ENCODE results near the gene GRIK2.

The GRIK2 gene

DNA sequence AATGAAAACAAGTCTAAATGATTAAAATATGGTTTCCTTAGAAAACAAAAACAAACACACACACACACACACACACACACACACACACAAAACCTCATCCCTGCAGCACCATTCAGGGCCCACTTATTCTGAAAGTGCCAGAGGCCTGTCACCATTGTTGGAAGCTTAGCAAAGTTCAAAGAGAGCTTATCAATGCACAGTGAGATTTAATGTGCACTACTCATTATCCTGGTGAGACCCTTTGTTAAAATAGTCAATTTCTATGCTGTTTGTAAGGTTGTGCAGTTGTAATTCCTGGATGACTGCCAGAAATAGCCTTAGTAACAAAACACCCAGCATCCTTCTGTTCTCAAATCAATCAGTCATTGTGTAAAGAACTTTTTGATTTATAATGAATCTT is 482.9 kb downstream of the GRIK2 start:
- no peaks in the 10 kb centered on the region for H3K36me3 ChIP-seq (replicated peaks)
- TF ChIP-seq CTCF (IDR thresholded peaks at IDR 0.05; ENCODE audit: low read depth, low read length, missing control alignments), result no peak
- in situ Hi-C loops (cut with HindIII; ENCODE audit: low pct_ligation_motif_present, low sequenced_read_pairs), result no loop called here

GRCh38 chr6:101878554-101879276 is 485.2 kb downstream of the GRIK2 start:
- no peak for DNase-seq
- in situ Hi-C loops (cut with HindIII; ENCODE audit: low pct_ligation_motif_present, low sequenced_read_pairs), result no loop called here
- Histone ChIP-seq H3K27me3 (replicated peaks) (no peaks in the 10 kb centered on the region), H3K4me3 (ENCODE audit: low read depth, low read length) (no peak overlapping the region), H3K36me3 (replicated peaks) (no peaks in the 10 kb centered on the region), H3K27ac (no peak overlapping the region)
- no peak for TF ChIP-seq CTCF (IDR thresholded peaks at IDR 0.05; ENCODE audit: low read depth, low read length, missing control alignments)

More for the DNA sequence above, 482.9 kb downstream of the GRIK2 start:
- Histone ChIP-seq H3K27me3 (replicated peaks) (no peaks in the 10 kb centered on the region), H3K4me3 (ENCODE audit: low read depth, low read length) (no peak overlapping the region), H3K27ac (no peak overlapping the region)
- DNase-seq, result no peak

DNA sequence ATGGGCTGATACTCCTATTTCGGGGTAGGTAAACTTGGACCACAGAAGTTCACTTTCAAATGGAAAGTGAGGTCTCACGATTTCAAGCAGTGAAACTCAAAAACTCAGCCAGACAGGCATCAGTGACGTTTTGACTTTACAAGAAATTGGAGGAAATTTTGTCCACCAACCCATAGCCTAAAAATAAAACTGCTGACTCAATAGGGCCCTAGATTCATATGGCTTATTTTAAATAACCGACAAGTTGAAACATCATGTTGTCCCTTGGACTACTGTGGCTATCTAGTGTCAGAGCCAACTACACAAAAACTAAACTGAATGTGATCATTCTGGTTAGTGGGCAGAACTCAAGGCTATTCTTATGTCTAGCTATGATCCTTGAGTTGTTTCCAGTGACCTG is 486.3 kb downstream of the GRIK2 start:
- in situ Hi-C loops (cut with HindIII; ENCODE audit: low pct_ligation_motif_present, low sequenced_read_pairs), result no loop called here
- TF ChIP-seq CTCF (IDR thresholded peaks at IDR 0.05; ENCODE audit: low read depth, low read length, missing control alignments), result no peak
- H3K27ac ChIP-seq, result no peak overlapping the region
- no peaks in the 10 kb centered on the region for H3K36me3 ChIP-seq (replicated peaks)
- no peak overlapping the region for H3K4me3 ChIP-seq (ENCODE audit: low read depth, low read length)
- DNase-seq, result no peak
- H3K27me3 ChIP-seq (replicated peaks), result no peaks in the 10 kb centered on the region

DNA sequence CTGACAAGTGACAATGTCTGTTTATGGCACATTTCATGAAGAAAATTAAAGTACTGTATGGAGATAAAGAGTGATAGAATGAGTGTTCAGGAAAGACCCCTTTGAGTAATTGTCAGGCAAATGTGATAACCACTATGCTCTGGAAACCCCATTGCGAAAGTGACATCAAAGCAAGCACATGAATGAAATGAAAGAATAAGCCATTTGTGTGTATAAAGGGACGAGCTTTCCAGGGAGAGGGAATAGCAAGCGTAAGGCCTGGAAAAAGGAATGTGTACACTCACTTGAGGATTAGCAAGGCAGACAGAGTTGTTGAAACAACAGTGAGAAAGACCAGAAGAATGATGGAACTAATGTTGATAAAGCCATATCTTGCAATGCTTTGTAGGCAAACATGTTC is 490.0 kb downstream of the GRIK2 start:
- TF ChIP-seq CTCF (IDR thresholded peaks at IDR 0.05; ENCODE audit: low read depth, low read length, missing control alignments), result no peak
- peak; percentile 15 for DNase-seq
- H3K27me3 ChIP-seq (replicated peaks), result no peaks in the 10 kb centered on the region

DNA sequence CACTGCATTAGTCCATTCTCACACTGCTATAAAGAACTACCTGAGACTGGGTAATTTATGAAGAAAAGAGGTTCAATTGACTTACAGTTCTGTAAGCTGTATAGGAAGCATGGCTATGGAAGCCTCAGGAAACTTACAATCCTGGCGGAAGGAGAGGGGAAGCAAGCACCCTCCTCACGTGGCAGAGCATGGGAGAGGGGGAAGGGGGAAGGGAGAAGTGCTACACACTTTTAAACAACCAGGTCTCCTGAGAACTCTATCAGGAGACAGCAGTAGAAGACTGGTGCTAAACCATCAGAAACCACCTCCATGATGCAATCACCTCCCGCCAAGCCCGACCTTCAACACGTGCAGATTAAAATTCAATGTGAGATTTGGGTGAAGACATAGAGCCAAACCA is 494.0 kb downstream of the GRIK2 start:
- no peak overlapping the region for H3K4me3 ChIP-seq (ENCODE audit: low read depth, low read length)
- DNase-seq, result no peak
- TF ChIP-seq CTCF (IDR thresholded peaks at IDR 0.05; ENCODE audit: low read depth, low read length, missing control alignments), result no peak
- no peak overlapping the region for H3K27ac ChIP-seq
- H3K36me3 ChIP-seq (replicated peaks), result no peaks in the 10 kb centered on the region
- in situ Hi-C loops (cut with HindIII; ENCODE audit: low pct_ligation_motif_present, low sequenced_read_pairs), result no loop called here
- no peaks in the 10 kb centered on the region for H3K27me3 ChIP-seq (replicated peaks)

More for the DNA sequence above, 490.0 kb downstream of the GRIK2 start:
- H3K4me3 ChIP-seq (ENCODE audit: low read depth, low read length), result no peak overlapping the region
- in situ Hi-C loops (cut with HindIII; ENCODE audit: low pct_ligation_motif_present, low sequenced_read_pairs), result no loop called here
- no peaks in the 10 kb centered on the region for H3K36me3 ChIP-seq (replicated peaks)
- no peak overlapping the region for H3K27ac ChIP-seq

All from brain microvascular endothelial cell (primary cell).